ENCODE data around the gene AKR1A1.
A peak's percentile ranks its signal among the peaks of the same experiment; 100 is the strongest.

AKR1A1 gene

GRCh38 chr1:45545553-45546310, 4.9 kb upstream of the AKR1A1 start:
- no peaks in the 10 kb centered on the region for H3K9me3 ChIP-seq (replicated peaks in 1 of 11)
- peaks cover 75 to 93% (median 85%) of the 10 kb centered on the region in 10 experiments for H3K4me1 ChIP-seq
- peak overlapping the region; percentile 84 to 100 (median 94) for H3K4me2 ChIP-seq
- peak overlapping the region; percentile 46 to 83 (median 77); a peak in 21 of 22 replicates for H3K9ac ChIP-seq
- peak in 2 of 11 experiments; percentile 6 to 41; a peak in 1 of 22 replicates for TF ChIP-seq Cebpa-rat (IDR thresholded peaks at IDR 0.05)
- no peaks in the 10 kb centered on the region for H3K36me3 ChIP-seq
- H3K4me3 ChIP-seq: peak overlapping the region in 8 of 10 experiments; percentile 2 to 50 (median 19); a peak in 11 of 20 replicates
- no peaks in the 10 kb centered on the region for H3K27me3 ChIP-seq
- peak overlapping the region; percentile 54 to 97 (median 94); a peak in 21 of 22 replicates for H3K27ac ChIP-seq
- no peaks in the 10 kb centered on the region; a peak in 1 of 22 replicates for H4K20me1 ChIP-seq

- Histone ChIP-seq H4K20me1 (peaks cover 0 to 50% (median 22%) of the 10 kb centered on the region in 11 experiments; a peak in 13 of 22 replicates), H3K4me3 (peak overlapping the region; percentile 68 to 82 (median 76)), H3K36me3 (peaks cover 42 to 50% (median 46%) of the 10 kb centered on the region in 11 experiments), H3K4me2 (peak overlapping the region; percentile 78 to 99 (median 94)), H3K27me3 (no peaks in the 10 kb centered on the region), H3K4me1 (peaks cover 62 to 79% (median 72%) of the 10 kb centered on the region in 10 experiments), H3K9ac (peak overlapping the region; percentile 72 to 87 (median 83)), H3K9me3 (replicated peaks in 1 of 11) (no peaks in the 10 kb centered on the region), H3K27ac (peak overlapping the region; percentile 61 to 89 (median 83); a peak in 21 of 22 replicates)
- TF ChIP-seq Cebpa-rat (IDR thresholded peaks at IDR 0.05): no peak
Observed at GRCh38 chr1:45551684-45552083, 1.1 kb downstream of the AKR1A1 start.

GRCh38 chr1:45552331-45552730, 1.7 kb downstream of the AKR1A1 start:
- peak overlapping the region in 8 of 11 experiments; percentile 7 to 89 (median 84); a peak in 11 of 22 replicates for H3K27ac ChIP-seq
- H3K36me3 ChIP-seq: peaks cover 43 to 55% (median 51%) of the 10 kb centered on the region in 11 experiments
- H3K9me3 ChIP-seq (replicated peaks in 1 of 11): no peaks in the 10 kb centered on the region
- H3K4me2 ChIP-seq: peak overlapping the region; percentile 78 to 99 (median 94)
- no peak for TF ChIP-seq Cebpa-rat (IDR thresholded peaks at IDR 0.05)
- H4K20me1 ChIP-seq: peaks cover 0 to 57% (median 27%) of the 10 kb centered on the region in 11 experiments; a peak in 13 of 22 replicates
- H3K4me3 ChIP-seq: peak overlapping the region; percentile 68 to 82 (median 76)
- peak overlapping the region; percentile 72 to 87 (median 83); a peak in 21 of 22 replicates for H3K9ac ChIP-seq
- peaks cover 62 to 79% (median 72%) of the 10 kb centered on the region in 10 experiments for H3K4me1 ChIP-seq
- H3K27me3 ChIP-seq: no peaks in the 10 kb centered on the region

GRCh38 chr1:45554198-45554597, 3.6 kb downstream of the AKR1A1 start:
- H3K27me3 ChIP-seq: no peaks in the 10 kb centered on the region
- peaks cover 0 to 76% (median 46%) of the 10 kb centered on the region in 11 experiments; a peak in 16 of 22 replicates for H4K20me1 ChIP-seq
- H3K4me1 ChIP-seq: peaks cover 59 to 85% (median 76%) of the 10 kb centered on the region in 10 experiments
- TF ChIP-seq Cebpa-rat (IDR thresholded peaks at IDR 0.05): no peak
- peak overlapping the region in 1 of 10 experiments; percentile 9; a peak in 1 of 20 replicates for H3K4me3 ChIP-seq
- no peaks in the 10 kb centered on the region for H3K9me3 ChIP-seq (replicated peaks in 1 of 11)
- peaks cover 58 to 74% (median 70%) of the 10 kb centered on the region in 11 experiments for H3K36me3 ChIP-seq
- H3K9ac ChIP-seq: peak overlapping the region in 4 of 11 experiments; percentile 3 to 58 (median 29); a peak in 4 of 22 replicates
- H3K4me2 ChIP-seq: peak overlapping the region; percentile 2 to 99 (median 44); a peak in 18 of 22 replicates
- no peak overlapping the region; a peak in 1 of 22 replicates for H3K27ac ChIP-seq

GRCh38 chr1:45557422-45557944, 6.9 kb downstream of the AKR1A1 start:
- Histone ChIP-seq H3K27me3 (no peaks in the 10 kb centered on the region), H3K36me3 (peaks cover 84 to 100% (median 97%) of the 10 kb centered on the region in 11 experiments), H3K9me3 (replicated peaks in 1 of 11) (no peaks in the 10 kb centered on the region), H3K4me2 (peak overlapping the region; percentile 1 to 96 (median 39); a peak in 19 of 22 replicates), H3K27ac (peak overlapping the region in 9 of 11 experiments; percentile 5 to 63 (median 24); a peak in 13 of 22 replicates), H3K4me1 (peaks cover 37 to 85% (median 59%) of the 10 kb centered on the region in 10 experiments), H3K4me3 (no peak overlapping the region), H4K20me1 (peaks cover 15 to 100% (median 62%) of the 10 kb centered on the region in 11 experiments; a peak in 18 of 22 replicates), H3K9ac (peak overlapping the region in 8 of 11 experiments; percentile 2 to 50 (median 32); a peak in 8 of 22 replicates)
- no peak for TF ChIP-seq Cebpa-rat (IDR thresholded peaks at IDR 0.05)

GRCh38 chr1:45563843-45564242, 13.2 kb downstream of the AKR1A1 start:
- no peak overlapping the region for H3K4me3 ChIP-seq
- peak overlapping the region in 7 of 11 experiments; percentile 2 to 35 (median 20); a peak in 4 of 22 replicates for H3K9ac ChIP-seq
- no peak for TF ChIP-seq Cebpa-rat (IDR thresholded peaks at IDR 0.05)
- H3K4me1 ChIP-seq: peaks cover 5 to 41% (median 7%) of the 10 kb centered on the region in 10 experiments; a peak in 14 of 20 replicates
- no peaks in the 10 kb centered on the region for H3K27me3 ChIP-seq
- H3K9me3 ChIP-seq (replicated peaks in 1 of 11): no peaks in the 10 kb centered on the region
- H3K27ac ChIP-seq: peak overlapping the region in 5 of 11 experiments; percentile 8 to 32 (median 19); a peak in 3 of 22 replicates
- H4K20me1 ChIP-seq: peaks cover 30 to 98% (median 65%) of the 10 kb centered on the region in 11 experiments; a peak in 20 of 22 replicates
- no peak overlapping the region for H3K4me2 ChIP-seq
- peaks cover 93 to 98% (median 96%) of the 10 kb centered on the region in 11 experiments for H3K36me3 ChIP-seq

- peak overlapping the region in 6 of 11 experiments; percentile 2 to 46 (median 18); a peak in 4 of 22 replicates for H3K27ac ChIP-seq
- peaks cover 24 to 96% (median 56%) of the 10 kb centered on the region in 11 experiments; a peak in 20 of 22 replicates for H4K20me1 ChIP-seq
- H3K36me3 ChIP-seq: peaks cover 90 to 98% (median 96%) of the 10 kb centered on the region in 11 experiments
- peak overlapping the region in 2 of 11 experiments; percentile 0 to 40; a peak in 1 of 22 replicates for H3K4me2 ChIP-seq
- H3K9ac ChIP-seq: peak overlapping the region in 7 of 11 experiments; percentile 3 to 49 (median 33); a peak in 10 of 22 replicates
- H3K9me3 ChIP-seq (replicated peaks in 1 of 11): no peaks in the 10 kb centered on the region
- H3K4me3 ChIP-seq: no peak overlapping the region
- peaks cover 0 to 30% (median 8%) of the 10 kb centered on the region in 10 experiments; a peak in 13 of 20 replicates for H3K4me1 ChIP-seq
- no peaks in the 10 kb centered on the region for H3K27me3 ChIP-seq
- TF ChIP-seq Cebpa-rat (IDR thresholded peaks at IDR 0.05): no peak
Observed at GRCh38 chr1:45566722-45567121, 16.1 kb downstream of the AKR1A1 start.

- Histone ChIP-seq H3K36me3 (peaks cover 78 to 96% (median 88%) of the 10 kb centered on the region in 11 experiments), H3K9ac (no peak overlapping the region; a peak in 1 of 22 replicates), H4K20me1 (peaks cover 21 to 89% (median 49%) of the 10 kb centered on the region in 11 experiments; a peak in 20 of 22 replicates)
Observed at GRCh38 chr1:45567911-45568310, 17.3 kb downstream of the AKR1A1 start.

More at GRCh38 chr1:45567911-45568310, 17.3 kb downstream of the AKR1A1 start:
- no peak overlapping the region for H3K4me3 ChIP-seq
- TF ChIP-seq Cebpa-rat (IDR thresholded peaks at IDR 0.05): no peak
- no peaks in the 10 kb centered on the region for H3K27me3 ChIP-seq
- no peaks in the 10 kb centered on the region for H3K9me3 ChIP-seq (replicated peaks in 1 of 11)
- H3K27ac ChIP-seq: peak overlapping the region in 1 of 11 experiments; percentile 3; a peak in 1 of 22 replicates
- peaks cover 0 to 32% (median 8%) of the 10 kb centered on the region in 10 experiments; a peak in 13 of 20 replicates for H3K4me1 ChIP-seq
- no peak overlapping the region for H3K4me2 ChIP-seq
